ENCODE measurements around the gene ZNF831.

The ZNF831 gene

DNA sequence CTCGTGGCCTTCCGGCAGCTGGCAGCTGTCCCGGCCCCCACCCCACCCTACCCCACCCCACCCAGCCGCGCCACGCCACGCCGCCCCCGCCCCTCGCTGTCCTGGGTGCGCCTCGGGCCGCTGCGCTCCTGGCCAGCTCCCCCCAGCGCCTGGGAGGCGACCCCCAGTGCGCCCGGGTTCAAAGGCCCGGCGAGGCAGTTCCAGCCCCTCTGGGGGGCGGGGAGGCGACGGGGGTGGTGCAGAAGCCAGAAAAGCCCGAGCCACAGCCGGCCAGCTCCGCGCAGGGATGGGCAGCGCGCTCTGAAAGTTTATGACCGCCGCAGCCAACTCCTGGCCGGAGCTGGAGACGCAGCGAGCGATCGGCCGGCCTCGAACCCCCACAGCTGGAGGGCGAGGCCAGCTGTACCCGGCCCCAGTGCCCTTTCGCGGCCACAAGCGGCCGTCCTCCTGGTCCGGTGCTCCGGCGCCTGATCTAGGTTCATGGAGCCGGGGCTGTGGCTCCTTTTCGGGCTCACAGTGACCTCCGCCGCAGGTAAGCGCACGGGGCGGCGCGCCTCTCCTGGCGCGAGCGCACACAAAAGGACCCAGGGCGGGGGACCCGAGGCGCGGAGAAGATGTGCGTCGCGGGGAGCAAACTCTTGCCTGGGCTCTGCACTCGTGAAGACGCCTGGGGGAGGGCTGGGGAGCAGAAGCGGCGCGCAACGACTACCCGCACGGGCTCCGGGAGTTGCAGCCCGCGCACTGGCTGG lies 136.9 kb downstream of the ZNF831 start, which contains the start of gene EDN3:
TSS of gene EDN3 (plus strand) at position 279 of the 749 bp plus-strand sequence. CDS start at position 481, 202 bp downstream.
- TF ChIP-seq ZFX (IDR thresholded peaks at IDR 0.05) = no peak
- TF ChIP-seq, protein P1, sequence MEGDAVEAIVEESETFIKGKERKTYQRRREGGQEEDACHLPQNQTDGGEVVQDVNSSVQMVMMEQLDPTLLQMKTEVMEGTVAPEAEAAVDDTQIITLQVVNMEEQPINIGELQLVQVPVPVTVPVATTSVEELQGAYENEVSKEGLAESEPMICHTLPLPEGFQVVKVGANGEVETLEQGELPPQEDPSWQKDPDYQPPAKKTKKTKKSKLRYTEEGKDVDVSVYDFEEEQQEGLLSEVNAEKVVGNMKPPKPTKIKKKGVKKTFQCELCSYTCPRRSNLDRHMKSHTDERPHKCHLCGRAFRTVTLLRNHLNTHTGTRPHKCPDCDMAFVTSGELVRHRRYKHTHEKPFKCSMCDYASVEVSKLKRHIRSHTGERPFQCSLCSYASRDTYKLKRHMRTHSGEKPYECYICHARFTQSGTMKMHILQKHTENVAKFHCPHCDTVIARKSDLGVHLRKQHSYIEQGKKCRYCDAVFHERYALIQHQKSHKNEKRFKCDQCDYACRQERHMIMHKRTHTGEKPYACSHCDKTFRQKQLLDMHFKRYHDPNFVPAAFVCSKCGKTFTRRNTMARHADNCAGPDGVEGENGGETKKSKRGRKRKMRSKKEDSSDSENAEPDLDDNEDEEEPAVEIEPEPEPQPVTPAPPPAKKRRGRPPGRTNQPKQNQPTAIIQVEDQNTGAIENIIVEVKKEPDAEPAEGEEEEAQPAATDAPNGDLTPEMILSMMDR (conservative IDR thresholded peaks at IDR 0.05) = no peak
- H3K27ac ChIP-seq = no peak within 1 kb of the TSS

DNA sequence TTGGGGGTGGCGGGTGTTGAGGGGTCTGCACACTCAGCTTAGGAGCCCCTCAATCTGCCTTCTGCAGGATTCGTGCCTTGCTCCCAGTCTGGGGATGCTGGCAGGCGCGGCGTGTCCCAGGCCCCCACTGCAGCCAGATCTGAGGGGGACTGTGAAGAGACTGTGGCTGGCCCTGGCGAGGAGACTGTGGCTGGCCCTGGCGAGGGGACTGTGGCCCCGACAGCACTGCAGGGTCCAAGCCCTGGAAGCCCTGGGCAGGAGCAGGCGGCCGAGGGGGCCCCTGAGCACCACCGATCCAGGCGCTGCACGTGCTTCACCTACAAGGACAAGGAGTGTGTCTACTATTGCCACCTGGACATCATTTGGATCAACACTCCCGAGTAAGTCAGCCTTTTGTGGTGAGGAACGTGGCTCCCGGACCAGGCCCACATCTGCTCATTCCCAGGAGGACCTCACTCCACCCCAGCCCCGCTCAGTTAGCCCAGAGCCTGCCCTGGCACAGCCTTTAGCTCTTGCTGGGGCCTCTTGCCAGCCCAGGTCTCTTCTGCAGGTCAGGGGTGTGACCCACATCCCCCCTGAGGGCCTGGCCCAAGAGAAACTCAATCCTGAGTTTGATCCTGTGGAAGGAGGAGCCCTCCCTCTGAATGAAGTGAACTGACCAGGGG lies 137.9 kb downstream of the ZNF831 start:
- H3K27ac ChIP-seq = no peak overlapping the region
- no peak for TF ChIP-seq ZFX (IDR thresholded peaks at IDR 0.05)
- TF ChIP-seq, protein P1 (conservative IDR thresholded peaks at IDR 0.05) = no peak

DNA sequence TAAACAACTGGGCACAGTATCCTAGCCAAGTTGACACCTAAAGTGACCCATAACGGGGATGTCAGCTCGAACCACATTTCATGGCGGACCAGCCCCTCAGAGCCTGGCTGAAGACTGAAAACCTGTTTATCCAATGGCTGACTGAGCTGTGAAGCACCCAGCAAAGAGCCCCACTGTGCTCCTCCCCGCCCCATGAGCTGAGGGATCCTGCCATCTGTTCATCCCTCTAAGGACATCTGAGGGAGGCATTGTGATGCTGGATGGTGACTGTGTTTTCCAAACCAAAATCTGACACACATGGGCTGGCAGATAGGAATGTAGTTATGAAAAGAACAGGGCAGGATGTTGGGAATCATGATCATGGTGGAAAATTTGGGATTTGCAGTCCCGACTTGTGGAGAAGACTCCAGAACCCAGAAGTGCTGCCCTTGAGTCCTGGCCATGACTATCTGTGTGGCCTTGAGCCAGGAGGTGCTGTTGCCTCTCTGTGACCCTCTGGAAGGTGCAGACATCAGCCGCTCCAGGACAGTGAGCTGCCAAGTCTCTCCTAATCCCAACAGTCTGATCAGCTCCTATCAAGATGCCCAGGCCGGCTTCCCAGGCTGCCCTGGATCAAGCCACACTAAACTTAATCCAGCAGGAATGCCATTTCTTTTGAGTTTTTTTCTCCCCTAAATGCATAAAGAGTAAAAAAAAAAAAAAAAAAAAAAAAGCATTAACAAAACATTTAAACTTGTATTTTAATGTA lies 142.5 kb downstream of the ZNF831 start:
- no peak overlapping the region for H3K27ac ChIP-seq
- TF ChIP-seq, protein P1 (conservative IDR thresholded peaks at IDR 0.05) = no peak
- no peak for TF ChIP-seq ZFX (IDR thresholded peaks at IDR 0.05)

DNA sequence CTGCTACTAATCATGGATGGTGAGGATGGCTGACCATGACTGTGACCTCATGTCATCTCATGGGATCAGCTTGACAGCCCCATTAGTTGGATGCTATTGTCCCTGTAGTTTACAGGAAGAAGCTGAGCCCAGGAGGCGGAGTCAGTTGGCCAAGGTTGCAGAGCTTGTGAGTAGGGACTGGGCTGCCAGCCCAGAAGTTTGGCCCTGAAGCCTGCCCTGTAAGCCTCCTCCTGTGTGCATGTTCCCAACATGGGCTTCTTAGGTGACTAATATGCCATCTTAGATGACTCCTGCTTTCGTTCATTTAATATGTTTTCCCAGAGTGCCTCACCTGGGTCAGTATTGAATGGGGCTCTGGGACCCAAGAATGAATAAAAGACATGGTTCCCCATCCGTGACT lies 143.6 kb downstream of the ZNF831 start:
- TF ChIP-seq ZFX (IDR thresholded peaks at IDR 0.05) = no peak
- TF ChIP-seq, protein P1 (conservative IDR thresholded peaks at IDR 0.05) = no peak
- no peak overlapping the region for H3K27ac ChIP-seq
